Activated T-cell treated with anti-CD3 and anti-CD28 coated beads, Interleukin-2, amount 50 U/mL, for 48 hours (primary cell): ENCODE measurements around the gene DIO3.

Experiments
- DNase-seq, 2 experiments: peaks; one replicate each; pipeline ENCODE4 v3.0.0-alpha.2; 2020

The DIO3 gene

DNA sequence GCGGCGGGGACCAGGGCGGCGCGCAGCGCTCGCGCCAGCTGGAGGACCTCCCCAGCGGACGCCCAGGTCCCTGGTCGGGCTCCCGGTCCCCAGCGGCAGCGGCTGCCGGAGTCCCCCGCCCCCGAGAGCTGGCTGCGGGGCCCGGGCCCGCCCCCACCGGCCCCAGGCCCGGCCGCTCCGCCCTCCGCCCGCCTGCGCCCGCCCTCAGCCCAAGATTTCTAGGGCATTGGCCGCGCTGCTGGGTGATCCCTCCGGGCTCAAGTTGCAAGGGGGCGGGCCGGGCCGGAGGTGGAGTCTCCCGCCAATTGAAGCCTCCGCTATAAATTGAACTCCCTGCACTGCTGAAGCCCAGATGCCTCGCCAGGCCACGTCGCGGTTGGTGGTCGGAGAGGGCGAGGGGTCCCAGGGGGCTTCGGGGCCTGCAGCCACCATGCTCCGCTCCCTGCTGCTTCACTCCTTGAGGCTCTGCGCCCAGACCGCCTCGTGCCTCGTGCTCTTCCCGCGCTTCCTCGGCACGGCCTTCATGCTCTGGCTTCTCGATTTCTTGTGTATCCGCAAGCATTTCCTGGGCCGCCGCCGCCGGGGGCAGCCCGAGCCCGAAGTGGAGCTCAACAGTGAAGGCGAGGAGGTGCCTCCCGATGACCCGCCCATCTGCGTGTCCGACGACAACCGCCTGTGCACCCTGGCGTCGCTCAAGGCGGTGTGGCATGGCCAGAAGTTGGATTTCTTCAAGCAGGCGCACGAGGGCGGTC is at the start of gene DIO3:
TSS of gene DIO3 (plus strand) at position 351 of the 752 bp plus-strand sequence.
- DNase-seq: no peak

- DNase-seq: no peak
Observed at GRCh38 chr14:101511620-101512375, 49.5 kb upstream of the DIO3 start.

DNA sequence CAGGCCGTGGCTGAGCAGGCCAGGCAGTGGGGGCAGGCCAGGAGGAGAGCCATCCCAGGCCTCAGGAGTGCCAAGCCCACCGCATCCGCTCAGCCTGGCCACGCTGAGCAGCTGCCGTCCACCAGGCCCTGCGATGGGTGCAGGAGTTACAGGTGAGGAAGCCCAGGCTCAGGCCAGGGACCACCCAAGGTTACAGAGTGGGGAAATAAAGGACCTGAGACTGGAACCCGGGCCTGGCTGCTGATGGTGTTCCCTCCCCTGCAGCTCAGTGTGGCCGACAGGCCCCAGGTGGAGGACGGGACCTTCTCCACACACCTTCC is 49.0 kb upstream of the DIO3 start:
- no peak for DNase-seq

DNA sequence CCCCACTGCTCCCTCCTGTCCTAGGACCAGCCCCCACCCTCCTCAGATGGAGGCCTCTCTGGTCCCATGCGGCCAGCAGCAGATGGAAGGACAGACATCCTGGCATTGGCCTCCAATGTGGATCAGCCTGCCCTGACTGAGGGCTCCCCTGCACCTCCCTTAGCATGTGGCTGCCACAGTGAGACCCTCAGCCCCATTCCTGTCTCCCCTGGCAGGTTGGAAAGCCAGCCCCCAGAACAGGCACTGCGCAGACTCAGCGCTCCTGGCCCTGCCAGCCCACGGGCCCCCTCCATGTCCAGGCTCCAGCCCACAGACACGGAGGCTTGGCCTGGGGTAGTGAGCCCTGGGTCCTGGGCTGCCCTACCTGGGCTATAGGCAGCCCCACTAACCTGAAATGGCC is 47.2 kb upstream of the DIO3 start:
- no peak for DNase-seq

DNA sequence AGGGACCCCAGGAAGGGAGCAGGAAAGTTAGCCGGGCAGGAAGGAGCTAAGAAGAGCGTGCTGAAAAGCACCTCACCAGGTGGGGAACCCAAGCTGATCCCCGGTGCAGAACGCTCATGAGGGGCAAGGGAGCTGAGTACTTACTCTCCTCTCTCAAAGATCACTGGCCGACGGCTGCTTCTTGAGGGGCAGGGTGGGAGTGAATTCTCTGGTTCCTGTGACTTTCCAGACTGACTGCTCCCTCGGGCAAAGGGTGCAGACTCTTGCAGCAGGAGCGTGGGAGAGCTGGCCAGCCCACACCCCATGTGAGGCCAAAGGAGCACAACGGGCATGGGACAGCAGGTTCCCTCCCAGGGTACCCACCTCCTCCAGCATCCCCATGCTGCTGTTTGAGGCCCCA is 44.9 kb upstream of the DIO3 start:
- no peak for DNase-seq

DNA sequence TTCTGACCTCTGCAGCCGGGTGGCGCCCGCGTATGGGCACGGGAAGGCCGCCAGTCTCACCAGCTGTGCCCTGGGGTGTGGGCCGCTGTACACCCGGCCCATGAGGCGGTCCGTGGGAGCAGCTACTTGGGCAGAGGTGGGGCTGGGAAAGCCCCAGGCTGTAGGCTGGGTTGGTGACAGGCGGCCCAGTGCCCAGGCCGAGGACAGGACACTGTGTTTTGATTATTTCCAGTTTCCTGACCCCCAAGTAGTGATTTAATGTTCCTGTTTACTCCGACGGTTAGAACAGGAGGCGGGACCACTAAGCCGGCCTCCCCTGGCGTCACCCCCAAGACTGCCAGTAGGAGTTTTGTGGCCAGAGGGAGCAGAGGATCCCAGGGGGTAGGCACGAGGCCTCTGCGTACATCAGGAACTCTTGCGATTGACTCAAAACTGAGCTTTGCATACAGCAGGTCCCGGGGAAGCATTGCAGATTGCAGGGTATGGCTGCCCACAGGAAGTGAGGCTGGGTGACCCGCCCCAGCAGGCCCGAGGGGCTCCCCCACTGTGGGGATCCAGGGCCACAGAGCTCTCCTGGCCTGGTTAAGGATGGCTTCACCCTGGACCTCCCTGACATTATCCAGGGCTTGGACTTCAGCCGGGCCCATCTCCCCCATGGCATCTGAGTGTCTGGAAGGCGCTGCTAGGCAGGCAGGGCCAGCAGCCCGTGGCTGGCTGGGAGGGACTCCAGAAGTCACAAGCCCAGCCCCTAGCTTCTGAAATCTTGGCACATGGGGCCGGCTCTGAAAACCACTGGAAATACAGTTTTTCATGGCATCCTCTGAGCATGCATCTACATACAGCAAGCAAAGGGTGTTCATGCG is 42.5 kb upstream of the DIO3 start:
- DNase-seq: no peak

GRCh38 chr14:101520621-101521472 is 40.4 kb upstream of the DIO3 start:
- no peak for DNase-seq

DNA sequence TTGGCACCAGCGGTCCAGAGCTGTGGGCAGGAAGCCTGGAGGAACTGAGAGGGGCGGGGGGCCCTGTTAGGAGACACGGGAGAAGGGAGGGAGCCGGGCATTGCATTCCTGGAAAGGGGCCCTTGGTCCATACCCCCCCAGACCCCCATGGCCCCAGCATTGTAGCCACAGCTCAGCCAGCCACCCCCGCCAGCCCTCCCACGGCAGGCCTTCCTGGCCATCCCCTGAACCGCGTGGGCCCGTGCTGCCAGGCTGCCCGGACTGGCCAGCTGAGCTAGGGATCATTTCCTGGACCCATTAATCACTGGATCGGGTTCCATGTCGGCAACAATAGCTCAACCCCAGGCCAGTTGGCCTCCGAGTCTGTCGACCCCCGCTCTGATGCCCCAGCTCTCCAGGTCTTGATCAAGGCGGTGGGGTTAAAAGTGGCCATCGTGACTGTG is 39.8 kb upstream of the DIO3 start:
- DNase-seq: no peak

DNA sequence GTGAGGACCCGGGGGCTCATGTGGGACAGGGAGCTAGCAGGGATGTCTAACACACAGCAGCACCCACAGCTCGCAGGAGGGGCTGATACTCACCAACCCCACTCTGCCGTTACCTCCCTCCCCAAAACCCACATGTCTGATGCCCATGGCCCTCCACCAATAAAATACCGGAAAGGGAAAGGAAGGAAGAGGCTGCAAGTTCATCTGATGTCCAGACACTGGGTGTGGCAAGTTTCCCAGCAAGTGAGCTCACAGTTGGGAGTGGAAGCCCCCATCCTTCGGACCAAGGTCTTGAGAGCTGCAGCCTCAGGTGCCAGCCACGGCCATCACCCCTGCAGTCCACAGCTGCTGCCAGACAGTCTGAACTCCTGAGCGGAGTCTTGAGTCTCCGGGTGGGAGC is 39.3 kb upstream of the DIO3 start:
- no peak for DNase-seq

GRCh38 chr14:101525640-101526527 is 35.4 kb upstream of the DIO3 start:
- DNase-seq: no peak

DNA sequence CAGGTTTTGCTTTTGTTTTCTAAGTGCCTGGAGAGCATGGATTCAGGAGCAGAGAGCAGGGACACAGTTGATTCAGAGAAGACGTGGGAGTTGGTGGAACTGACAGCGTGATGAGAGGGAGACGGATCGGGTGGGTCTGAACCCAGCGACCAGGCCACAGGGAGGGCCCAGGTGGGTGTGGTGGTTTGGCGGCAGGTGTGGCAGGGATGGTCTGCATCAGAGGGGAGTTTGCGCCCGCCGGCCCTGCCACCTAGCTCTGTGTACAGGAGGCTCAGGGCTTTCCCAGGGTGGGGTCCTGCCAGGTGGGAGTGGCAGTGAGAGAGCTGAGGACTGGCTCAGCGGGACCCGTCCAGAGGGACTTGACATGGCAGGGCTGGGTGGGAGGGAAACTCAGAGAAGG is 33.3 kb upstream of the DIO3 start:
- DNase-seq: no peak

- no peak for DNase-seq
Observed at GRCh38 chr14:101529079-101529478, 32.2 kb upstream of the DIO3 start.

- no peak for DNase-seq
Observed at GRCh38 chr14:101534198-101534597, 27.1 kb upstream of the DIO3 start.

- DNase-seq: no peak
Observed at GRCh38 chr14:101535232-101535631, 26.1 kb upstream of the DIO3 start.

DNA sequence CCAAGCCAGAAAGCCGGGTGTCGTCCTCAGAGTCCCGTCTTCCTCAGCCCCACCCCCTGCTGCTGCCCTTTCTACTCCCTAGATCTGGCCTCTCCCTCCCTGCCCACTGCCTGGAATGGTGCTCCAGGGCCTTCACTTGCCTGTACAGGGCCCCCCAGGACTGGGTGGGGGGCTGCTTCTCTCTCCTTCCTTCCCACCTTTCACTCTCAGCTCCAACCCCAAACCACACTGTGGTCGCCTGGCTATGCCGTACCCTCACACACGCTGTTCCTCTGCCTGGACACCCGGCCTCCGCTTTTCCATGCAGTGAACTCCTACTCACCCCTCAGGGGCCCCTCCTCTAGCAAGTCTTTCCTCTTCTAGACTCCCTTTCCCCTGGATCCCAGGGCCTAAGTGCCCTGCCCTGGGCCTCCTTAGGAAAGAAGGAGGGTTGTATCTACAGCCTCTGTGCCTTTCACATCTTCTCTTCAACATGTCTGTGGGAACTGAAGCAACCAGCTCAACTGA is 25.5 kb upstream of the DIO3 start:
- DNase-seq: no peak

GRCh38 chr14:101537286-101537685 is 24.0 kb upstream of the DIO3 start:
- DNase-seq: no peak

- no peak for DNase-seq
Observed at GRCh38 chr14:101538878-101539277, 22.4 kb upstream of the DIO3 start.

DNA sequence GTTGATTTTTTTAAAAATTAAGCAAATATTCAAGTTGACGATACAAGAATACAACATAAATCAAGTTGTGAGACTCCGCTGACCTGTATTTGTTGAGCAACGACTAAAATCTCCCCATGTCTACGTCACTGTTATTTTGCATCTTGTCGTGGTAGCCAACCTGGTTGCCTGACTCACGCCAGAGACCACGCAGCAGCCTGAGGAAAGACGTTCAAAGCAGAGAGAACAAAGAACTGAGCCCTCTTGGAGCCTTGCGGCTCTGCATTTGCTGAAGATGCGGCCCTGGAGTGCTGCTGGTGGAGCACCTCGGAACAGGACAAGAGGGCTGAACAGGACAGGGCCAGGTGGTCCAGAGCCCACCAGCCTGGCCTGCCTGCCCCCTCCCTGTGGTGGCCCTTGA is 21.4 kb upstream of the DIO3 start:
- no peak for DNase-seq

DNA sequence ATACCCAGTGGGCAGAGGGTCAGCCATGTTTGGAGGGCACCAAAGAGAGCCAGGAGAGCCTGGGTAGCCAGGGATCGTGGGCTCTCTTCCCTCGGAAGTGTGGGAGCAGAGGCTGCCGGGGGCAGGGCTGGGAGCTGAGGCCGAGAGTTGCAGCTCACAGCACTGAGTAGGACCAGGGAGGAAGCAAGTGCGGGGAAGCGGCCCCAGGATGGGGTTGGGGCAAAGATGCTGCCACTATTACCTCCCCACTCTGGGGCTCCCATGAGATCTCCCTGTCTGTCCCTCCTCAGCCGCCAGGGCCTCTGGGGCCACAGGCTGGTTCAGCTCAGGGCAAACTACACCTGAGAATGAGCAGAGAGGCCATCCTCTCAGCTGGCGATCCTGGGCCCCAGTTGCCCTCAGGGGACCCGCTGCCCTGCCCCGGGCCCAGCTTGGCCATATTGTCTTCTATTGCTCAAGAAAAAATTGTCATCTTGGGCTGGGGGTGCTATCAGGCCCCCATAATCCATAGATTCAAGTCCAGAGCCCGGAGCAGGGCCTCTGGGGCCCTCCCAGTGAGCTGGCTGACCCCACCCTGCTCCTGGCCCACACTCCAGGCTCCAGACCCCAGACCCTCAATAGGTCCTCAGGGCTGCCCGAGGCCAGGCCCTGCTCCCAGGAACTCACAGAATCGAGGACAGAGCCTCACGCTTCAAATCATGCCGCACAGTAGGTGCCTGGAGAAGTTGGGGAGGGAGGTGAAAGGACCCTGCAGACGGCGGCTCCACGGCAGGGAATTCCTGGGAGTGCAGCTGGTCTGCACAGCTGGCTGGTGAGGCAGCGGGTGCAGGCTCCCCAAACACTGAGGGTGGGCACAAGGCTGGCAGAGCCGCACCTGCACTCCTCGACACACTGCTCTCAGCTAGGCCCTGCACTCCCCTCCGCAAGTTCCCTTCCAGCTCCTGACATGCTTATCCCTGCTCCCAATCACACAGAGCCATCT is 20.5 kb upstream of the DIO3 start:
- DNase-seq: no peak

DNA sequence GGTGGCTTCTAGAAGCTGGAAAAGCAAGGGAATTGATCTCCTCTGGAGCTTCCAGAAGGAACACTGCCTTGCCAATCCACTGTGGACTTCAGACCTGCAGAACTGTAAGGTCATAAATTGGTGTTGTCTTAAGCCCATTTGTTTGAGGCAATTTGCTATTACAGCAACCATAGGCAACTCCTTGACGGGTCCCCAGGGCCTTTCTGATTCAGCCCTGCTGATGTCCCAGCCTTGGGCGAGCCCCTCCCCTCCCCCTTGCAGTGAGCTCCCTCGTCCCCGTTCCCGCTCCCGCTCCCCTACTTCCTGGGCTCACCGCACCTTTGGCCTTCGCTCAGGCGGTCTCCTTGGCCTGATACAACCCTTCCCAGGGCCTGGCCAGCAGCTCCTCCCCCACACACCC is 18.9 kb upstream of the DIO3 start:
- no peak for DNase-seq
